A673 (cell line): ENCODE measurements around the gene CA5A. TPM values are rescaled to one million over a fixed set of nuclear protein-coding genes. Genes with fewer than 3 reads are reported as not detected.
"Not testable (repeated sequence)": the region's sequence is repeated elsewhere in the genome, so short reads cannot be mapped to it uniquely, and the experiment has no call there.

Source experiments
- BruUV-seq: library from RNA; stranded (reverse); fragments of 400-500 nt; replicated peaks from 2 replicates; lab custom pipeline; 2021; lab: Mats Ljungman, UMichigan
- CTCF ChIA-PET: fragments of 300-600 bp; sonication (Branson Sonifier 250); formaldehyde crosslinking; loops from one replicate; lab custom pipeline; 2022; ENCODE audit warnings: antibody characterized with exemption; lab: Charles Lee
- POLR2A ChIA-PET: fragments of 300-600 bp; sonication (Branson Sonifier 250); formaldehyde crosslinking; loops from one replicate; lab custom pipeline; 2022; ENCODE audit warnings: antibody characterized with exemption; ENCODE audit not compliant: low non-redundant PET; lab: Charles Lee
- DNase-seq: peaks from one replicate; pipeline ENCODE4 v3.0.0-alpha.2; 2015; ENCODE audit warnings: low spot score
- H3K27ac ChIP-seq: fragments of 200-600 bp; sonication (generic); 2 replicates; pipeline ENCODE4 v1.5.1; 2016; ENCODE audit warnings: mixed run types, low read depth, mild to moderate bottlenecking, mixed read lengths, antibody characterized with exemption, low read length; ENCODE audit not compliant: poor library complexity, severe bottlenecking
- H3K27me3 ChIP-seq: fragments of 200-600 bp; sonication (generic); replicated peaks from 2 replicates; pipeline ENCODE4 v1.6.1; 2017; ENCODE audit warnings: mixed run types, low read depth, mild to moderate bottlenecking, mixed read lengths, antibody characterized with exemption, low read length; ENCODE audit not compliant: insufficient read depth, poor library complexity
- H3K36me3 ChIP-seq: fragments of 200-600 bp; sonication (generic); 2 replicates; pipeline ENCODE4 v1.6.1; 2016; ENCODE audit warnings: mixed run types, mild to moderate bottlenecking, mixed read lengths, antibody characterized with exemption, low read length; ENCODE audit not compliant: insufficient read depth, poor library complexity, severe bottlenecking
- H3K4me1 ChIP-seq: fragments of 200-600 bp; sonication (generic); 2 replicates; pipeline ENCODE4 v1.6.1; 2017; ENCODE audit warnings: mixed run types, mild to moderate bottlenecking, mixed read lengths, antibody characterized with exemption, low read length; ENCODE audit not compliant: insufficient read depth, poor library complexity, severe bottlenecking
- H3K4me3 ChIP-seq: fragments of 200-600 bp; sonication (generic); 2 replicates; pipeline ENCODE4 v1.5.1; 2016; ENCODE audit warnings: low read depth, mixed run types, mild to moderate bottlenecking, mixed read lengths, low read length; ENCODE audit not compliant: poor library complexity, severe bottlenecking
- H3K9me3 ChIP-seq: fragments of 200-600 bp; sonication (generic); 2 replicates; pipeline ENCODE4 v1.6.1; 2016; ENCODE audit warnings: mixed run types, low read depth, mild to moderate bottlenecking, mixed read lengths, antibody characterized with exemption, low read length; ENCODE audit not compliant: poor library complexity, severe bottlenecking
- CTCF ChIP-seq: fragments of 300-800, 200-600 bp; sonication (generic); conservative IDR thresholded peaks from 2 replicates; pipeline ENCODE4 v1.5.1; 2017; ENCODE audit warnings: low read depth, mild to moderate bottlenecking, antibody characterized with exemption, low read length, moderate library complexity, mixed read lengths
- EZH2 ChIP-seq: fragments of 200-600 bp; sonication (generic); IDR thresholded peaks from 2 replicates; pipeline ENCODE4 v1.6.1; 2017; ENCODE audit warnings: borderline replicate concordance, low read depth, mild to moderate bottlenecking, mixed read lengths, antibody characterized with exemption, low read length; ENCODE audit not compliant: poor library complexity, severe bottlenecking
- intact Hi-C: fragments of 100-400 bp; cut with micrococcal nuclease; formaldehyde crosslinking; loops from one replicate; pipeline ENCODE4 v1.10.0; 2022; ENCODE audit not compliant: unreplicated experiment
- total RNA-seq: library from RNA; stranded (reverse); gene quantifications from 2 replicates; pipeline ENCODE4 v1.2.3, GENCODE V29; 2021

CA5A gene
- total RNA-seq, 1 experiment from 2014 or later = not detected

GRCh38 chr16:87860553-87861299 is 75.6 kb downstream of the CA5A start:
- TF ChIP-seq EZH2 (no peak), CTCF (no peak)
- no peaks in the 10 kb centered on the region for H3K9me3 ChIP-seq
- peaks cover 36% of the 10 kb centered on the region for H3K36me3 ChIP-seq
- intact Hi-C loops = no loop called here
- peaks cover 55% of the 10 kb centered on the region for H3K4me1 ChIP-seq
- H3K27ac ChIP-seq = peak overlapping the region; percentile 49
- no peak for DNase-seq
- no TSS peak for BruUV-seq
- H3K27me3 ChIP-seq = no peaks in the 10 kb centered on the region
- ChIA-PET POLR2A (interaction anchor here (0.5 kb wide), 1 partner anchor 94 kb away, joined by 3 read pairs; no protein-coding TSS in a partner anchor), CTCF (no interaction called here)
- no peak overlapping the region for H3K4me3 ChIP-seq

- BruUV-seq, DNase-seq, POLR2A ChIA-PET, CTCF ChIA-PET, H3K27me3 ChIP-seq, H3K9me3 ChIP-seq, intact Hi-C loops, H3K4me3 ChIP-seq: not testable (repeated sequence)
- peak overlapping the region; percentile 19 for H3K27ac ChIP-seq
- peaks cover 63% of the 10 kb centered on the region for H3K4me1 ChIP-seq
- peaks cover 30% of the 10 kb centered on the region for H3K36me3 ChIP-seq
Measured at GRCh38 chr16:87858151-87858993, 78.0 kb downstream of the CA5A start.

GRCh38 chr16:87856791-87857228 is 79.5 kb downstream of the CA5A start:
- Histone ChIP-seq H3K27ac (peak overlapping the region; percentile 57), H3K9me3 (no peaks in the 10 kb centered on the region), H3K27me3 (no peaks in the 10 kb centered on the region), H3K4me3 (no peak overlapping the region), H3K36me3 (peaks cover 41% of the 10 kb centered on the region), H3K4me1 (peaks cover 63% of the 10 kb centered on the region)
- no peak for TF ChIP-seq EZH2
- TF ChIP-seq CTCF = no peak
- BruUV-seq = no TSS peak
- ChIA-PET CTCF (interaction anchor here (0.7 kb wide), 1 partner anchor 51 kb away, joined by 4 read pairs; no protein-coding TSS in a partner anchor), POLR2A (no interaction called here)
- no peak for DNase-seq
- intact Hi-C loops = no loop called here
